HEK293T (cell line): ENCODE results near the gene TLN1.

Experiments used
- BHLHE40 ChIP-seq: fragments of 450-650 bp; IDR thresholded peaks from 2 replicates; pipeline ENCODE4 v1.6.1; 2016; ENCODE audit warnings: mild to moderate bottlenecking, moderate library complexity, borderline replicate concordance
- ELF4 ChIP-seq: fragments of 450-650 bp; IDR thresholded peaks from 2 replicates; pipeline ENCODE4 v1.6.1; 2017; ENCODE audit warnings: antibody characterized with exemption
- FOXA1 ChIP-seq: fragments of 450-650 bp; IDR thresholded peaks from 2 replicates; pipeline ENCODE4 v1.6.1; 2016; ENCODE audit warnings: mild to moderate bottlenecking
- FOXK2 ChIP-seq: fragments of 450-650 bp; IDR thresholded peaks from 2 replicates; pipeline ENCODE4 v1.6.1; 2016; ENCODE audit warnings: mild to moderate bottlenecking
- FOXM1 ChIP-seq: fragments of 450-650 bp; IDR thresholded peaks from 2 replicates; pipeline ENCODE4 v1.6.1; 2017; ENCODE audit warnings: mild to moderate bottlenecking, borderline replicate concordance
- HDGF ChIP-seq: fragments of 450-650 bp; IDR thresholded peaks from 2 replicates; pipeline ENCODE4 v1.6.1; 2017; ENCODE audit warnings: antibody characterized with exemption, borderline replicate concordance
- LEF1 ChIP-seq: fragments of 450-650 bp; IDR thresholded peaks from 2 replicates; pipeline ENCODE4 v1.6.1; 2017; ENCODE audit warnings: mild to moderate bottlenecking, borderline replicate concordance
- NFRKB ChIP-seq: fragments of 450-650 bp; IDR thresholded peaks from 2 replicates; pipeline ENCODE4 v1.6.1; 2016; ENCODE audit warnings: mild to moderate bottlenecking, moderate library complexity
- SUZ12 ChIP-seq: fragments of 450-650 bp; IDR thresholded peaks from 2 replicates; pipeline ENCODE4 v1.6.1; 2016; ENCODE audit warnings: mild to moderate bottlenecking
- TARDBP ChIP-seq: fragments of 450-650 bp; IDR thresholded peaks from 2 replicates; pipeline ENCODE4 v1.6.1; 2016

GRCh38 chr9:35714579-35715252 is 17.3 kb downstream of the TLN1 start:
- TF ChIP-seq FOXA1 (no peak), ELF4 (no peak), BHLHE40 (no peak), NFRKB (no peak), FOXM1 (no peak), SUZ12 (no peak), TARDBP (no peak), LEF1 (no peak), HDGF (no peak), FOXK2 (no peak)
